GM21528 (cell line): ENCODE results near the gene CYP4X1.
"Not testable (repeated sequence)": the region's sequence is repeated elsewhere in the genome, so short reads cannot be mapped to it uniquely, and the experiment has no call there.

ENCODE experiments used
- ATAC-seq: cut with Tn5 transposase; IDR thresholded peaks from one replicate; pipeline ENCODE4 v1.9.1; 2021; ENCODE audit warnings: mild to moderate bottlenecking, moderate library complexity; ENCODE audit not compliant: unreplicated experiment, low FRiP score

The CYP4X1 gene, protein sequence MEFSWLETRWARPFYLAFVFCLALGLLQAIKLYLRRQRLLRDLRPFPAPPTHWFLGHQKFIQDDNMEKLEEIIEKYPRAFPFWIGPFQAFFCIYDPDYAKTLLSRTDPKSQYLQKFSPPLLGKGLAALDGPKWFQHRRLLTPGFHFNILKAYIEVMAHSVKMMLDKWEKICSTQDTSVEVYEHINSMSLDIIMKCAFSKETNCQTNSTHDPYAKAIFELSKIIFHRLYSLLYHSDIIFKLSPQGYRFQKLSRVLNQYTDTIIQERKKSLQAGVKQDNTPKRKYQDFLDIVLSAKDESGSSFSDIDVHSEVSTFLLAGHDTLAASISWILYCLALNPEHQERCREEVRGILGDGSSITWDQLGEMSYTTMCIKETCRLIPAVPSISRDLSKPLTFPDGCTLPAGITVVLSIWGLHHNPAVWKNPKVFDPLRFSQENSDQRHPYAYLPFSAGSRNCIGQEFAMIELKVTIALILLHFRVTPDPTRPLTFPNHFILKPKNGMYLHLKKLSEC

DNA sequence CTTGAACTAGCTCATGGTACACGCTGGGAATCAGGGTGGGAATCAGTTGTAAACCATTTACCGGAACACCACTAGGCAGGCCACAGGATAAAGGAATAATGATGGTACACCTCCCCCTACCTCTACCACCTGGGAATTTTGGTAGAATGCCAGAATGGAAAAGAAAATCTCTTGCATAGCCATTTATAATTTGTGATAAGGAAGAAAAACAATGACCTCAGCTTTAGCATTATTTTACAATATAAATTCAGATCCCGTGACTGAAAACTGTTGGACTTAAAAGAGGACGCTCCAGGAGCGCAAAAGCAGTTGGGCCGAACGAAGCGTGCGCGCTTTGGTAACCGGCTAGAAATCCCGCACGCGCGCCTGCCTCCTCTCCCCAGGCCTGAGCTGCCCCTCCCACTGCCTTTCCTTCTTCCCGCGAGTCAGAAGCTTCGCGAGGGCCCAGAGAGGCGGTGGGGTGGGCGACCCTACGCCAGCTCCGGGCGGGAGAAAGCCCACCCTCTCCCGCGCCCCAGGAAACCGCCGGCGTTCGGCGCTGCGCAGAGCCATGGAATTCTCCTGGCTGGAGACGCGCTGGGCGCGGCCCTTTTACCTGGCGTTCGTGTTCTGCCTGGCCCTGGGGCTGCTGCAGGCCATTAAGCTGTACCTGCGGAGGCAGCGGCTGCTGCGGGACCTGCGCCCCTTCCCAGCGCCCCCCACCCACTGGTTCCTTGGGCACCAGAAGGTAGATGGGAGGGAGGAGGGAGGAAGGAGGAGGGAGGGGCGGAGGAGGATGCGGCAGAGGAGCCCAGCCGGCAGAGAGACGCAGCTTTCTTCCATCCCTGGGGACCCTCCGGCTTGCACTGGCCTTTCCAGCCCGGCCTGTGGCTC is at the start of gene CYP4X1:
Gene CYP4X1 (plus strand): TSS at position 402 of the 873 bp plus-strand sequence. CDS start 149 bp downstream, at position 551.
- ATAC-seq = no peak

DNA sequence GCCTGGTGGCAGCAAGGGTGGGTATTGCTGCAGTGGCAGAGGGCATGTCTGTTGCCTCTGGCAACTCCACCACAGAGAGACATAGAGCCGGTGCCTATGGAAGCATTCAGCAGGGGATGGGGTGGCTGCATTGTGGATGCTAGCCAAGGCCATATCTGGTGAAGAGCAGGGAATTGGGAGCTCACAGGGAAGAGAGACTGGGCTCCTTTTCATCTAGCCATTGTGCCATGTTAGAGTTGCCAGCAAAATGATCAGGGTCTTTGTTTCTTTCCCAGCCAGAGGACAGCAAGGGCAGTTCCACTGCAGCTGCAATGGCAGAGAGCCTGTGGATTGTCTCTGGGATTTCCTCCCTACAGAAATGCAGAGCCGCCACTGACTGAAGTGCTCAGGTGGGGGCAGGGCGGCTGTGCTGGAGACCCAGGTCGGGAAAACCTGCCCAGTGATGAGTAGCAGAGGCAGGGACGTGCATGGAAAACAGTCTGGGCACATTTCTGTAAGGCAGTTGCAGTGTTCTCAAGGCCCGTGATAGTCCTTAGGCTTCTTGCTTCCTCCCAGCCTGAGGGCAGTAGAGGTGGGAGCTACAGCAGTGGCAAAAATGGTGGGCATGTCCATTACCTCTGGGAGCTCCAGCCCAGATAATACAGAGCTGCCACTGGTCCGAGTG is 40.2 kb upstream of the CYP4X1 start:
- ATAC-seq = no peak

DNA sequence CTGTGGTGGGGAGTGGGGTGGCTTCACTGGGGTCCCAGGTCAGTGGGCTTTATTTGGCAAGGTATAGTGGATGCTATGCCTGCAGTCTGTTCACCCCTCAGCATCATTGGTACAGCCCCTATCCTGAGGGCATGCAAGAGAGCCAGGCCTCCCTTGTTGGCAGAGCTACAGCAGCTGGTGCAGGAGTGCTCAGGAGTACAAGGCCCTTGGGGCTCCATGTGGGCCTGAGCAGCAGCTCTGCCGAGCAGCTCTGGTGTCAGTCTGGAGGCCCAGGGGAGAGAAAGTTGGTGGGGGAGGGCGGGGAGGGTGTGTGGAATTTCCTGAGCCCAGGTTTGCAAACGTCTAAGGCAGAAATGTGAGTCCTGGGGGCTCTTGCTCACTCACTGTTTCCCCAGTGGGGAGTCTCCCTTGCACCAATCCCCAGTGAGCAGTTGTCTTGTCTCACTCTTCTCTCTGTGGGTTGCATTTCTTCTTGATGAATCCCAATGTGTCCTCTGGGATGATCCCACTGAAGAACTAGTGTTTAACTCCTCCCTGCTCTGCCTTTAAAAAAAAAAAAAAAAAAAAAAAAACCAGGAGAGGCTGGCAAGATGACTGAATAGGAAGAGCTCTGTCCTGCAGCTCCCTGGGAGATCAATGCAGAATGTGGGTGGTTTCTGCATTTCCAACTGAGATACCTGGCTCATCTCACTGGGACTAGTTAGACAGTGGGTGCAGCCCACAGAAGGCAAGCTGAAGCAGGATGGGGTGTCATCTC is 39.5 kb upstream of the CYP4X1 start:
- ATAC-seq = no peak

DNA sequence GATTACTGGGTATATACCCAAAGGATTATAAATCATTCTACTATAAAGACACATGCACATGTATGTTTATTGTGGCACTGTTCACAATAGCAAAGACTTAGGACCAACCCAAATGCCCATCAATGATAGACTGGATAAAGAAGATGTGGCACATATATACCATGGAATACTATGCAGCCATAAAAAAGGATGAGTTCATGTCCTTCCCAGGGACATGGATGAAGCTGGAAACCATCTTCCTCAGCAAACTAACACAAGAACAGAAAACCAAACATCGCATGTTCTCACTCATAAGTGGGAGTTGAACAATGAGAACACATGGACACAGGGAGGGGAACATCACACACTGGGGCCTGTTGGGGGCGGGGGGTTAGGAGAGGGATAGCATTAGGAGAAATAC is 32.9 kb upstream of the CYP4X1 start:
- not testable (repeated sequence) for ATAC-seq

DNA sequence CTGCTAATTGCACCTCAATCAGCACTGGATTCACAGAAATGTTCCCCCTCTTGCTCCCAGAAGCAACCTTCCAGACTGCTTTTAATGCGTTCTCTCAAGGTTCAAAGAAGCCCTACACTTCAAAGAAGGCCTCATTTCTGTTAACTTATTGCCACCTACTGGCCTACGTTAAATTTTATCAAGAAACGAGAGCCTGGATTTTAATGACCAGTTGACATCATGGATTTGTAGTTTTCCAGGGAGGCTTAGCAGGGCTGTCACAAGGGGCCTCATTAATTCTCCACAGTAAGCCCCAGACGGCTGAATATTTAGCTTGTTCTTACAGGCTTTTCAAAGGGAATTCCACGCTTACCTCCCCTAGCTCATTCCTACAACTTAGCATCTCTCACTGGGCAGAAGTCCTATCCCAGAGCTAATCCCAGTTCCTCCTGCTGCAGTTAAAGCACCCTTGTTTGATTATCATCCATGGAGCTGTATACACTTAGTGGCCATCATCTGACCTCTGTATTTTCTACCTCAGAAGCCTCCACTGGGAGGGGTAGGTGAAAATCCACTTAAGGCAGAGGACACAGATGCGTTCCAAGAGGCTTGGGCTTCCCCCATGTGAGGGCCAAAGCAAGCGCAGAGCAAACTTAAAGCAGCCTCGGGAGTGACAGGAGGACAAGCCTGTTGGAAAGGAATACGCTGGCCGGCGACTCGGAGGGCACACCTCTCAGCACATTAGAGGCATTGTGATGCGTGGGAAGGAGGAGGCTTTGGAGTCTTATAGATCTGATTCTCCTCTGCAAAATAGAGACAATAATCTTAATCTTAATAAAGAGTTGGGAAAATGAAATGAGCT is 32.2 kb upstream of the CYP4X1 start:
- ATAC-seq = no peak

DNA sequence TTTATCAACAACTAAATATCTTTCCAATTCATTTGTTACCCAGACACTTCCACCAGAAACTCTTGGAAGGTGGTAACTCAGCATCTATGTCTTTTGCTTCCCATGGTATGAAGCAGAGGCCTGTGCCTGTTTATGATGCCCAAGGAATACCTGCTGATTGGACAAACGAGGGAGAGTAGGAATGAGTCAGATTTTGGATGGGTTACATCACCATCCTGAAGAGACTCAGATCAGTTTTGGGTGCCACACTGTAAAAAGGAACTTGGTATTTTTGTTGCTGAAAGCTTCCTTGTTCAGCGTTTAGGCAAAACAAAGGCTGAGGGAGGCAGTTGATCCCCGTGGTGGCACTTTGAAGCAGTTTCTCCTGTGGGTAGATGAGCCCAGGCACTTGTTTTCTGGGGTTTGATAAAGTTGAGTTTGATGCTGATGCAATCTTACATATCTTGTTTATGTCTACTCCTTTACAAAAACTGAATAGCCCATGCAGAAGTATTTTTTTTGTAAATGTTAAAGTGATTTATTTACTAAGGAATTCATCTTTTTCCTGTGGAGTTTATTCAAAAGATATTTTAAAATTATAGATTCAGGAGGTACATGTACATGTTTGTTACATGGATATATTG is 26.7 kb upstream of the CYP4X1 start:
- no peak for ATAC-seq

DNA sequence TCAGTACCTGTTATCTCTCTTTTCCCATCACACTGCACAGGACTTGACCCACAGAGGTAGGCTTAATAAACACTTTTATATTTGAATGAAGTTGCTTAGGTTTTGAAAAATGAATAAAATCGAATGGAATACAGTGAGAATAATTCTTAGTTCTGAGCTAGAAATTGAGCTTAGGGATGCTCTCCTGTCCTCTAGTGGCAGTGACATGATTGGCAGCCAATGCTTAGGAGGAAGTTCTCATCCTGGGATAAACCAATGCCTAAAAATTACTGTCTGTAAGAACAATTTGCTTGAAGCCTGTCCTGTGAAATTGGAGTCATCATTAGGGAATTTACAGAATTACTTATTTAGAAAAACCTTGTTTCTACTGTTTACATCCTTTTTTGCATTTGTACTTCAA is 21.3 kb upstream of the CYP4X1 start:
- ATAC-seq = no peak

DNA sequence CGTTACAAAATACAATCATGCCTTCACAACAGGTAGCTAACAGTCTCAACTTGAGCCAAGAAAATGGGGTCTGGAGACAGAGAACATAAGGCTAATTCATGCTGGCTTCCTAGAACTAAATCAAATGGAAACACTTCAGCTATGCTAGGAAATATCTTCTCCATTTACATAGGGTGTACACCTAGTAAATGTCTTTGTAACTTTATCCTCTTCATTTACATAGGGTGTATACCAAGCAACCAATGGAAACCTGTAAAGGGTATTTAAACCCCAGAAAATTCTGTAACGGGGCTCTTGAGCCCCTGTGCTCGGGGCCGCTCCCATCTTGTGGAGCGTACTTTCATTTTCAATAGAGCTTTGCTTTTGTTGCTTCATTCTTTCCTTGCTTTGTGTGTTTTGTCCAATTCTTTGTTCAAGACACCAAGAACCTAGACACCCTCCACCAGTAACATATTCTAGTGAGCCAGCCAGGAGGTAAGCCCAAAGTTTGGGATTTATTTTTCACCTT is 19.5 kb upstream of the CYP4X1 start:
- no peak for ATAC-seq

DNA sequence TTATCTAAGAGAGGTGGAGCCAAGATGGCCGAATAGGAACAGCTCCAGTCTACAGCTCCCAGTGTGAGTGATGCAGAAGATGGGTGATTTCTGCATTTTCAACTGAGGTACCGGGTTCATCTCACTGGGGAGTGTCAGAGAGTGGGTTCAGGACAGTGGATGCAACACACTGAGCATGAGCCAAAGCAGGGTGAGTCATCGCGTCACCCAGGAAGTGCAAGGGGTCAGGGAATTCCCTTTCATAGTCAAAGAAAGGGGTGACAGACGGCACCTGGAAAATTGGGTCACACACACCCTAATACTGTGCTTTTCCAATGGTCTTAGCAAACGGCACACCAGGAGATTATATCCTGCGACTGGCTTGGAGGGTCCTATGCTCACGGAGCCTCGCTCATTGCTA is 17.0 kb upstream of the CYP4X1 start:
- ATAC-seq = not testable (repeated sequence)

DNA sequence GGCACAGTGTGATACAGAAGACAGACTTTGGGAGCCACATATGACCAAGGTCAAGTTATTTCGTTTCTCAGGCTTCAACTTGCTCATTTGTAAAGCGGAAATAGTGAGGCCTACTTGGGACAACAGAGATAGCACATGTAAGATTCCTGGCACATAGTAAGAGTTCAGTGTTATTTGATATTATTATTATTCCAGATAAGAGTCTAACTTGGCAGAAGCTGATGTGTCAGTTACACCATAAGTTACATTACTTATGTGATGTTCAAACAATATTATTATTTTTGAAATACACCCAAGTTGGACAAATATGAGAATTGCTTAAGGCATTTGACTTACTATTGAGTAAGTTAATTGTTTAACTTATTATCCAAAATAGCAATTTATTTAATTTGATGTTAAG is 10.2 kb upstream of the CYP4X1 start:
- ATAC-seq = no peak

DNA sequence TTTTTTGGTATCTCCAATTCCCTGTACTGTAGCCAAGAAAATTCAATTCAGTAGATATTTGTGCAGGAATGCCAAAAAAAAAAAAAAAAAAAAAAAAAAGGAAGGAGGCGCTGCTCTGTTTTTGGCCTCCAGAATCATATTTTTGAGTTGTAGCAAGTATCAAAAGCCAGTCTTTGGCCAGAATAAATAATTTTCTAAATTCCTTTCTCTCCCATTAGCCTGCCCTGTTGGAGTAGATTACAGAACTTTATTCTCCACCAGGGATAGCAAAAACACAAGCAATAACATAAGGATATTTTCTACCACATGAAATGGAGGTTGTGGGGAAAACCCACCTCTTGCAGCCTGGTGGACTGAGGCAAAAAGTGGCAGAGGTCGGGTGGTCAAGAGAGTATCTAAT is 2.4 kb upstream of the CYP4X1 start:
- ATAC-seq = no peak

DNA sequence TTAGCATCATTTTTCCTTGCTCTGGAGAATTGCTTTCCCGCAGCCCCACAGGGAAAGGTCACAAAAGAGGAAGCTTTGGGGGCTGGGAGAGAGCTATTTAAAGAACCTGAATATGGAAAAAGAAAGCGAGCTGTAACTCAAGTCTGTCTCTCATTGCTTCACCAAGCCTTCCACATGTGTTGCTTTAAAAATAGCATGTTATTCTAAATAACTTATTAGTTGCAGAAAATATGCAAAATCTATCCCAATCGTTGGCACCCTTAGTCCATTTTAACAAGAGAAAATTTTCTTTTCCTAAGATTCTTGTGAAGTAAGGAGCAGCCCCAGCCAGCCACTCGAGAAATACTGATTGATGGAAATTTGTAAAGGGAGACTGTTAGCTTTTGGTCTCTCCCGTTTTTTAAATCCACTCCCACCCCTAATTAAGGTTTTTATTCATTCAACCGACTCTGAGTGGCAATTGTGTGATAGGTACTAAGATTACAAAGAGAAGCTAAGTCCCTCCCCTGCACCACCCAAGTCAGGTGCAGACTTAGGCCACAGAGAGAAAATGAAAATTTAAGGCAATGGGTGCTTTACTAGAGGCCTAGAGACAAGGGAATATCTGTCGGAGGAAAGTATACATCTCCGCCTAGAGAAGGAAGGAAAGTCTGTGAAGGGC is 802 bp downstream of the CYP4X1 start:
- no peak for ATAC-seq

DNA sequence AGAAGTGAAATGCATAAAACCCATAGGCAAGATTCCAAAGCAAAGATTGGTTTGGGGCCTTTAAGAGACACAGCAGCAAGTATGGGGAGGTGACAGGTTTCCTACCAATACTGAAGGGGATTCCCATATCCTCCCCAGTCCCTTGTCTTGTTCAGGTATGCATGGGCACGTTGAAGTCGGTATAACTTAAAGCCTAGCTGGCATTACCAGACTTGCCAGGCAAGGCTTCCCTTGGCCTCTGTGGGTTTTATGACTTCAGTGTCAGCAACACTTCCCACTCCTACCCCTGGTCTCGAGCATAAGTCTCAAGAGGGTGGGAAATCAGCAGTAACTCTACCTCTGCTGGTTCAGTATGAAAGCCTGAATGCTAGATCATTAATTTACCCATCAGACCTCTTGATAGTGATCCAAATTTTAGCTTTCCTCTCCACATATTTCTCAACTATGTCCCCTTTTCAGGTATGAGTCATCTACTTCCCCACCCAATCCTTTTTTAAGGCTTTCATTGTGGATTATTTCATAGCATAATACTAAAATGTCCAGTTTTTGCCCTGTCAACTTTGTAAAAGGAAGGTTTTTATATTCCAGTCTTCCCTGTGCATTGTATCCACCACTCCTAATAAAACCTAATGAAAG is 6.8 kb downstream of the CYP4X1 start:
- ATAC-seq = no peak

DNA sequence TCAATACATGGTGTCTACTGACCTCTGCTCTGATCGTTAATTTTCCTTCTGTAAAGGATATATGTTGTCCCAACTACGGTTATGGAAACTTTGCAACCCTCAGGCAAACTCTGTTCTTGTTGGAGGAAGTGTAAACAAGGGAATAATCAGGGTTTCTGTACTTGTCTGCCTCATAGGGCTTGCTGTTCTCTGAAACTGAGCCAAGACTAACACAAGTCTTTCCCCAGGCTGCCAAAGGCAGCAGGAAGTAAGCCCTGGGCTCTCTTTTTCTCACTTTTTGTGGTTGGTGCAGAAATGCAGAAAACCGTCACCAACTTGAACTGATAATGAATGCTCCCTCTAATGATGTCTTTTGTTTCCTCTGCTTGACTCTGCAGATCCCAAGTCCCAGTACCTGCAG is 7.6 kb downstream of the CYP4X1 start:
- no peak for ATAC-seq

DNA sequence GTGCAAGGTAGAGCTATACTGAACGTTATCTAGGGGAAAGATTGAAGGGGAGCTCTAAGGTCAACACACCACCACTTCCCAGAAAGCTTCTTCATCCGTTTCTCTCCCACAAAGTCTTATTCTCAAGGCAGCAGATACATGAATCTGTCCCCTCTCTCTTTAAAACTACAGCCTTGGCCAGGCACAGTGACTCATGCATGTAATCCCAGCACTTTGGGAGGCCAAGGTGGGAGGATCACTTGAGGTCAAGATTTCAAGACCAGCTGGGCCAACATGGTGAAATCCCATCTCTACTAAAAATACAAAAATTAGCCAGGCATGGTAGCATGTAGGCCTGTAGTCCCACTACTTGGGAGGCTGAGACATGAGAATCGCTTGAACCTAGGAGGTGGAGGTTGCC is 8.1 kb downstream of the CYP4X1 start:
- ATAC-seq = no peak

DNA sequence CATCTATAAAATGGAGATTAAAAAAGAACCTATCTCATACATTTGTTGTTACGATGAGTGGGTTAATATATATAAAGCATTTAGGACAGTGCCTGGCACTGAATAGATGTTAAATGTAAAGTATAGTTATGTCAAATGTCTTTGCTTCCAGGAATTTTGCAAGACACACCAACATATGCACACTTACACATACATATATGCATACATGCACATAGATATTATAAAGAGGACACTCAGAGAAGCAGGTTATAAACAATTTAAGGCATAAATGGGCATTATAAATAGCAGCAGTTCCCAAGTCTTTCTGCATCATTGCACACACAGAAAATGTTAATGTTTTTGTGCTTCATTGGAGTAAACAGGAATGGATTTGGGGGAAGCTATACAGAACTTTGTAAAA is 13.3 kb downstream of the CYP4X1 start:
- ATAC-seq = no peak

DNA sequence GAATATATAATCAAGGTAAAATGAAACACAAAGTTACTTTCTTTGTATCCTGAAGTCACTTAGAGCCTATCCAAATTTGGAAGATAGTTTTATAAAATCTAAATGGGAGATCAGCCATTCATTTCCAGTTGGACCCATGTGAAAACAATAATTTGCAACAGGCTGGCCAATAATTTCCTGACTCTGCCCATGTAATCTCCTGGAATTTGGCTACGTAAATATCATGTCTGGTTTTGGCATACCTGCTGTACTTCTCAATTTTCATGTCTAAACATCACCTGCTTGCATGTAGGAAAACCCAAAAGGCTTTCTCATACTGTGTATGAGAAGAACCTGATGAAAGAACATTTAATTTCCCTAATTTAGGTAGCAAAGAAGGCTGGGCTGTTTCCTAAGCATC is 35.9 kb downstream of the CYP4X1 start:
- ATAC-seq = no peak
